CD14-positive monocyte (primary cell): ENCODE data around the gene EPHB2. TPM values are rescaled to one million over a fixed set of nuclear protein-coding genes. Genes with fewer than 3 reads are reported as not detected.

Experiments used
- DNase-seq, 3 donors: peaks; one replicate each; pipeline ENCODE4 v3.0.0-alpha.2; 2011 to 2022
- H2AFZ ChIP-seq: 2 replicates; pipeline ENCODE4 v1.6.0; 2012; ENCODE audit warnings: mild to moderate bottlenecking, low read depth, low read length, inconsistent platforms; ENCODE audit not compliant: insufficient read depth, poor library complexity, severe bottlenecking
- H3K27ac ChIP-seq, 2 donors: 1 replicate in 1 of 2; 2 replicates in 1 of 2; pipeline ENCODE4 v1.5.1; 2012 to 2013; ENCODE audit warnings: low read length in 2 of 2, control low read depth in 1 of 2, inconsistent platforms in 1 of 2, low read depth in 1 of 2, mild to moderate bottlenecking in 1 of 2
- H3K27me3 ChIP-seq, 2 donors: one replicate each; pipeline versions ENCODE4 v1.6.0 to v1.6.1; 2011 to 2013; ENCODE audit warnings: low read length in 2 of 2; ENCODE audit not compliant: control insufficient read depth in 2 of 2, insufficient read depth in 2 of 2
- H3K36me3 ChIP-seq, 2 donors: replicated peaks in 1 of 2; 1 replicate in 1 of 2; 2 replicates in 1 of 2; pipeline versions ENCODE4 v1.5.1 to v1.6.1; 2012 to 2013; ENCODE audit warnings: low read length in 2 of 2, control low read depth in 1 of 2, inconsistent platforms in 1 of 2, mild to moderate bottlenecking in 1 of 2; ENCODE audit not compliant: insufficient read depth in 2 of 2, control insufficient read depth in 1 of 2
- H3K4me1 ChIP-seq, 2 donors: 1 replicate in 1 of 2; 2 replicates in 1 of 2; pipeline versions ENCODE4 v1.5.1 to v1.6.1; 2012 to 2013; ENCODE audit warnings: low read length in 2 of 2, control low read depth in 1 of 2, inconsistent platforms in 1 of 2, mild to moderate bottlenecking in 1 of 2, moderate library complexity in 1 of 2; ENCODE audit not compliant: insufficient read depth in 2 of 2, control insufficient read depth in 1 of 2
- H3K4me2 ChIP-seq: replicated peaks from 2 replicates; pipeline ENCODE3; 2012; ENCODE audit warnings: low read length, moderate library complexity, mild to moderate bottlenecking; ENCODE audit not compliant: poor library complexity, severe bottlenecking; ENCODE audit errors: extremely low read depth
- H3K4me3 ChIP-seq, 3 experiments: fragments of 200-600 bp in 1 of 3; sonication (generic) in 1 of 3; replicated peaks in 1 of 3; 1 replicate in 2 of 3; 2 replicates in 1 of 3; pipeline ENCODE4 v1.5.1; 2011 to 2013; ENCODE audit warnings: low read length in 3 of 3, mild to moderate bottlenecking in 3 of 3, control low read depth in 2 of 3, low read depth in 2 of 3, inconsistent platforms in 1 of 3, moderate library complexity in 1 of 3
- H3K79me2 ChIP-seq: 2 replicates; pipeline ENCODE4 v1.6.0; 2012; ENCODE audit warnings: mild to moderate bottlenecking, control low read depth, inconsistent platforms, low read length, moderate library complexity; ENCODE audit not compliant: insufficient read depth
- H3K9ac ChIP-seq: 2 replicates; pipeline ENCODE4 v1.6.0; 2017; ENCODE audit warnings: low read length, mild to moderate bottlenecking; ENCODE audit not compliant: insufficient read depth, poor library complexity, severe bottlenecking
- H3K9me3 ChIP-seq, 2 donors: replicated peaks in 1 of 2; 1 replicate in 1 of 2; 2 replicates in 1 of 2; pipeline versions ENCODE4 v1.5.1 to v1.6.1; 2012 to 2013; ENCODE audit warnings: low read length in 2 of 2, control low read depth in 1 of 2; ENCODE audit not compliant: control insufficient read depth in 1 of 2, insufficient read depth in 1 of 2
- H4K20me1 ChIP-seq: 2 replicates; pipeline ENCODE4 v1.6.0; 2012; ENCODE audit warnings: mild to moderate bottlenecking, low read length, control low read depth, moderate library complexity; ENCODE audit not compliant: insufficient read depth
- H3K27ac Mint-ChIP-seq, 7 donors: one replicate each; pipeline ENCODE4 v1.8.0; 2020; ENCODE audit warnings: mild to moderate bottlenecking in 7 of 7, mixed read lengths in 7 of 7, moderate library complexity in 6 of 7, inconsistent platforms in 2 of 7
- H3K27me3 Mint-ChIP-seq, 3 donors: one replicate each; pipeline ENCODE4 v1.8.0; 2021 to 2022; ENCODE audit warnings: low read depth in 3 of 3, mild to moderate bottlenecking in 3 of 3, mixed read lengths in 3 of 3, moderate library complexity in 3 of 3, inconsistent platforms in 1 of 3
- H3K36me3 Mint-ChIP-seq, 2 donors: one replicate each; pipeline ENCODE4 v1.8.0; 2020; ENCODE audit warnings: mixed read lengths in 2 of 2, inconsistent platforms in 1 of 2, mild to moderate bottlenecking in 1 of 2
- H3K4me1 Mint-ChIP-seq: one replicate; pipeline ENCODE4 v1.8.0; 2020; ENCODE audit warnings: mild to moderate bottlenecking, mixed read lengths
- H3K4me3 Mint-ChIP-seq, 2 donors: one replicate each; pipeline ENCODE4 v1.8.0; 2020; ENCODE audit warnings: mild to moderate bottlenecking in 2 of 2, mixed read lengths in 2 of 2, moderate library complexity in 1 of 2
- H3K9me3 Mint-ChIP-seq, 7 donors: one replicate each; pipeline ENCODE4 v1.8.0; 2020 to 2022; ENCODE audit warnings: mixed read lengths in 7 of 7, mild to moderate bottlenecking in 6 of 7, moderate library complexity in 6 of 7, inconsistent platforms in 2 of 7
- WGBS: methylation state at CpG from one replicate; pipeline ENCODE4 v1.1.5; 2013; ENCODE audit warnings: missing lambda C conversion rate; ENCODE audit not compliant: insufficient coverage; 5-methylcytosine and 5-hydroxymethylcytosine counted together
- intact Hi-C, 2 donors: fragments of 100-400 bp; cut with micrococcal nuclease; formaldehyde crosslinking; loops; one replicate each; pipeline versions ENCODE4 v1.15.0 to v1.15.1; 2023
- polyA plus RNA-seq, 3 donors: library from polyadenylated mRNA; depleted of rRNA in 1 of 3; unstranded in 2 of 3; stranded (reverse) in 1 of 3; fragments of 300-500 nt in 2 of 3; fragments of >200 nt in 1 of 3; fragmentation: Illumina TruSeq in 2 of 3; gene quantifications; 1 replicate in 2 of 3; 2 replicates in 1 of 3; pipeline ENCODE4 v1.2.3, GENCODE V29; 2012 to 2021
- TF ChIP-seq, protein P1 (sequence below): fragments of 200-600 bp; IDR thresholded peaks from one replicate; pipeline ENCODE4 v1.8.0; 2022; ENCODE audit warnings: antibody characterized with exemption, mild to moderate bottlenecking

Gene EPHB2
- polyA plus RNA-seq, 3 donors: 2.9 to 5.6 (median 3.4) TPM

DNA sequence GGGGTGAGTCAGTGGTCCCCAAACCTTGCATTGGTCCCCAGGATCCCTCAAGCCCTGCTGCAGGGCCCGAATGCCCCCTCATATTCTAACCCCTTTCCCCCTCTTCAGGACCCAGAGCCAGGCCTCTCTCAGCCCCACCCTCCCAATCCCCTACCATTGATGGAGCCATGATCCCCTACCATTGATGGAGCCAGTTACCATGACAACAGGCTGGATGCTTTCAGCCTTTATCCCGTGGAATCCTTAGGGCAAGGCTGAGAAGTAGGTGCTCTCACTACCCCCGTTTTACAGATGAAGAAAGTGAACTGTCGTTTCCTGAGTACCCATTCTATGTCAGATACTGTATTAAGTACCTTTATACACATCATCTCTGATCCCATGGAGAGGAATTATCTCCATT is 70.8 kb downstream of the EPHB2 start:
- DNase-seq: no peak
- H2AFZ ChIP-seq: no peak overlapping the region
- H3K4me2 ChIP-seq: no peak overlapping the region
- H3K9me3 ChIP-seq: no peaks in the 10 kb centered on the region
- H3K36me3 Mint-ChIP-seq: peaks cover 0 to 4% of the 10 kb centered on the region in 2 donors
- no peaks in the 10 kb centered on the region for H3K36me3 ChIP-seq
- H3K4me3 ChIP-seq: no peak overlapping the region
- H3K9me3 Mint-ChIP-seq: peaks cover 0 to 6% (median 0%) of the 10 kb centered on the region in 7 donors
- H3K9ac ChIP-seq: no peak overlapping the region
- peaks cover 0 to 2% of the 10 kb centered on the region in 2 donors for H3K27me3 ChIP-seq
- no peaks in the 10 kb centered on the region for H3K79me2 ChIP-seq
- H3K4me3 Mint-ChIP-seq: no peak overlapping the region
- intact Hi-C loops: no loop called here
- H3K27ac Mint-ChIP-seq: peak overlapping the region in 1 of 7 donors; percentile 53
- WGBS: 94% methylated on average over 2 of the region's 4 CpGs
- H3K27me3 Mint-ChIP-seq: peaks cover 8 to 17% (median 14%) of the 10 kb centered on the region in 3 donors
- H3K4me1 ChIP-seq: no peaks in the 10 kb centered on the region
- TF ChIP-seq, protein P1, sequence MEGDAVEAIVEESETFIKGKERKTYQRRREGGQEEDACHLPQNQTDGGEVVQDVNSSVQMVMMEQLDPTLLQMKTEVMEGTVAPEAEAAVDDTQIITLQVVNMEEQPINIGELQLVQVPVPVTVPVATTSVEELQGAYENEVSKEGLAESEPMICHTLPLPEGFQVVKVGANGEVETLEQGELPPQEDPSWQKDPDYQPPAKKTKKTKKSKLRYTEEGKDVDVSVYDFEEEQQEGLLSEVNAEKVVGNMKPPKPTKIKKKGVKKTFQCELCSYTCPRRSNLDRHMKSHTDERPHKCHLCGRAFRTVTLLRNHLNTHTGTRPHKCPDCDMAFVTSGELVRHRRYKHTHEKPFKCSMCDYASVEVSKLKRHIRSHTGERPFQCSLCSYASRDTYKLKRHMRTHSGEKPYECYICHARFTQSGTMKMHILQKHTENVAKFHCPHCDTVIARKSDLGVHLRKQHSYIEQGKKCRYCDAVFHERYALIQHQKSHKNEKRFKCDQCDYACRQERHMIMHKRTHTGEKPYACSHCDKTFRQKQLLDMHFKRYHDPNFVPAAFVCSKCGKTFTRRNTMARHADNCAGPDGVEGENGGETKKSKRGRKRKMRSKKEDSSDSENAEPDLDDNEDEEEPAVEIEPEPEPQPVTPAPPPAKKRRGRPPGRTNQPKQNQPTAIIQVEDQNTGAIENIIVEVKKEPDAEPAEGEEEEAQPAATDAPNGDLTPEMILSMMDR: no peak
- H3K4me1 Mint-ChIP-seq: no peaks in the 10 kb centered on the region
- no peaks in the 10 kb centered on the region for H4K20me1 ChIP-seq
- H3K27ac ChIP-seq: no peak overlapping the region

DNA sequence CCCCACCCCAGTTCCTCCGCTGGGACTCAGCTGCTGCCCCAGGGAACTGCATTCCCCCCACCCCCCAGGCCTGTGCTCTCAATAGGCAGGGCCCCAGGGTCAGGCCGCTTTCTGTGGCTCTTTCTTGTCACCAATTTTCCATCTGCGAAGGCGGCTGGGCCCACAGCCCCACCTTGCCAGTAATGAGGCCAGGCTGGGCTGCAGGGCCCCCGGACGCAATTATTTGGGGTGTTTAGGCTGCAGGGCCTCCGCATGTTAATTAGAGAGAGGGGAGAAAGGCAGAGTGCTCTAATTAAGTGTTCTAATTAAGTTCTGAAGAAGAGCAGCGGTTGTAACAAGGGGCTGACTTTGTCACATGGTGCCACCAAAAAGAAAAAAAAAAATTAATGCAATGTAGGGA is 71.8 kb downstream of the EPHB2 start:
- Histone ChIP-seq H3K9me3 (no peaks in the 10 kb centered on the region), H3K79me2 (no peaks in the 10 kb centered on the region), H3K36me3 (no peaks in the 10 kb centered on the region), H3K4me1 (no peaks in the 10 kb centered on the region), H2AFZ (no peak overlapping the region), H3K4me2 (no peak overlapping the region), H4K20me1 (no peaks in the 10 kb centered on the region), H3K27me3 (peaks cover 0 to 2% of the 10 kb centered on the region in 2 donors), H3K4me3 (no peak overlapping the region), H3K9ac (no peak overlapping the region), H3K27ac (no peak overlapping the region)
- H3K27me3 Mint-ChIP-seq: peaks cover 4 to 17% (median 14%) of the 10 kb centered on the region in 3 donors
- H3K9me3 Mint-ChIP-seq: peaks cover 0 to 6% (median 0%) of the 10 kb centered on the region in 7 donors
- H3K4me1 Mint-ChIP-seq: no peaks in the 10 kb centered on the region
- intact Hi-C loops: no loop called here
- peaks cover 0 to 4% of the 10 kb centered on the region in 2 donors for H3K36me3 Mint-ChIP-seq
- TF ChIP-seq, protein P1: no peak
- peak overlapping the region in 1 of 7 donors; percentile 70 for H3K27ac Mint-ChIP-seq
- peak overlapping the region in 1 of 2 donors; percentile 35 for H3K4me3 Mint-ChIP-seq
- 100% methylated on average over 4 of the region's 8 CpGs for WGBS
- DNase-seq: no peak
